ENCODE data around the gene TXNRD3. TPM values are rescaled to one million over a fixed set of nuclear protein-coding genes. Genes with fewer than 3 reads are reported as not detected.
"Not testable (repeated sequence)": the region's sequence is repeated elsewhere in the genome, so short reads cannot be mapped to it uniquely, and the experiment has no call there.

Gene TXNRD3
- total RNA-seq, 4 donors from 2014 or later = 7.8 to 14.7 (median 9.4) TPM

DNA sequence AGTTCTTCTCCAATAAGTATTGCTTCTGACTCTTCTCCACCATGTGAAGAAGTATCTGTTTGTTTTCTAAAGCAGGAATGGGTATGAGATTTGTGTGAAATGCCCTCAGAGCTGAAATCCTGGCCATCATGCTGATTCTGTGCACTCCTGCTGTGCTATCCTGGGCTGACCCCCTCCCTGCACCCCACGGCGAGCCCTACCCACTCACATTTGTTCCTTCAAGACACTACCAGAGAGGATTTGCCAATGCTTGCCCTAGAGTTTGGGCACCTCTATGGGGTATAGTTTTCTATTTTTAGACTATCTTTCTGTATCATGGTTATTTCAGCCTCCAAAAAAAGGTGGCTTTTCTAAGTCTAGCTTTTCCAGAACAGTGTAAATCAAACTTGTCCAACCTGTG is 18.5 kb downstream of the TXNRD3 start:
- WGBS, 2 donors = 77 to 90% methylated on average over 2 of the region's 2 CpGs
- Histone ChIP-seq H3K36me3 (peaks cover 0 to 59% (median 0%) of the 10 kb centered on the region in 3 donors), H3K9me3 (no peaks in the 10 kb centered on the region), H3K4me3 (no peak overlapping the region), H3K27me3 (no peaks in the 10 kb centered on the region), H3K27ac (no peak overlapping the region), H3K4me1 (no peaks in the 10 kb centered on the region)
- no peak for TF ChIP-seq POLR2A (IDR thresholded peaks at IDR 0.05)
- DNase-seq = no peak
- intact Hi-C loops (cut with DNase I) = no loop called here

DNA sequence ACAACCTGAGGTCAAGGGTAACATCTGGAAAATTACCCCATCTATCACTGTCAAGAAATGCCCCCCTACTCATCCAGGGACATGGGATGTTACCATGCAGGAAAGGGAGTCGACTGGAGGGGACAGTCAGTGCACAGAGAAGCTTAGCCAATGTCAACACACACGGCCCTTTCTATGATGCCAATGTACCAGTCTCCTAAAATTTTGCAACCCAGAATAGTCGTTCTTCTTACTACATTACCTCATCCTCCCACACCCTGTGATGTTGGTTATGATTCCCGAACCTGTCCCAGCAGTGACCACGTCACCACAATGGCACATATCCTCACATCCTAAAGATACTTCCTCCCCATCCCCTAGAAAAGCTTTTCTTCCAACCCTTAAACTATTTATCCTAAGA is 20.1 kb downstream of the TXNRD3 start:
- DNase-seq = no peak
- Histone ChIP-seq H3K4me1 (no peaks in the 10 kb centered on the region), H3K36me3 (peaks cover 0 to 63% (median 0%) of the 10 kb centered on the region in 3 donors), H3K27me3 (no peaks in the 10 kb centered on the region), H3K9me3 (no peaks in the 10 kb centered on the region), H3K27ac (no peak overlapping the region), H3K4me3 (no peak overlapping the region)
- intact Hi-C loops (cut with DNase I) = no loop called here
- no peak for TF ChIP-seq POLR2A (IDR thresholded peaks at IDR 0.05)
- TF ChIP-seq, protein P1, sequence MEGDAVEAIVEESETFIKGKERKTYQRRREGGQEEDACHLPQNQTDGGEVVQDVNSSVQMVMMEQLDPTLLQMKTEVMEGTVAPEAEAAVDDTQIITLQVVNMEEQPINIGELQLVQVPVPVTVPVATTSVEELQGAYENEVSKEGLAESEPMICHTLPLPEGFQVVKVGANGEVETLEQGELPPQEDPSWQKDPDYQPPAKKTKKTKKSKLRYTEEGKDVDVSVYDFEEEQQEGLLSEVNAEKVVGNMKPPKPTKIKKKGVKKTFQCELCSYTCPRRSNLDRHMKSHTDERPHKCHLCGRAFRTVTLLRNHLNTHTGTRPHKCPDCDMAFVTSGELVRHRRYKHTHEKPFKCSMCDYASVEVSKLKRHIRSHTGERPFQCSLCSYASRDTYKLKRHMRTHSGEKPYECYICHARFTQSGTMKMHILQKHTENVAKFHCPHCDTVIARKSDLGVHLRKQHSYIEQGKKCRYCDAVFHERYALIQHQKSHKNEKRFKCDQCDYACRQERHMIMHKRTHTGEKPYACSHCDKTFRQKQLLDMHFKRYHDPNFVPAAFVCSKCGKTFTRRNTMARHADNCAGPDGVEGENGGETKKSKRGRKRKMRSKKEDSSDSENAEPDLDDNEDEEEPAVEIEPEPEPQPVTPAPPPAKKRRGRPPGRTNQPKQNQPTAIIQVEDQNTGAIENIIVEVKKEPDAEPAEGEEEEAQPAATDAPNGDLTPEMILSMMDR (IDR thresholded peaks at IDR 0.05) = no peak
- 79 to 80% methylated on average over 4 to 5 of the region's 5 CpGs for WGBS, 2 donors

DNA sequence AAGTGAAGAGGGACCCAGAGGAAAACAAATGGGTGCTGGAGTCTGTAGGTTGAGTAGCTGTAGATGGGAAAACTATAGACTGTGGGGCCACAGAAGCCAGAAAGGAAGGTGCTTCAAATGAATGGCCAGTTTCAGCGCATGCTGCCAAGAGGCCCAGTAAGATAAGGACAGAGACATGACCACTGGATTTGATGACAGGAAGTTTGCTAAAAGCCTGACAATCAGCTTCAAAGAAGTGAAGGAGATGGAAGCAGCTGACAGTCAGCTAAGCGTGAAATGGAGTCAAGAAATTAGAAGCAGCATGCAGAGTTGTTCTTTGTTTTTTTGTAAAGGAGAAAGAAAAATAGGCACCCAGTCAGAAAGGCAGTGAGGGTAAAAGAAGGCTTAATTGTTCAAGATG is 24.9 kb downstream of the TXNRD3 start:
- no peaks in the 10 kb centered on the region for H3K4me1 ChIP-seq
- TF ChIP-seq, protein P1 (IDR thresholded peaks at IDR 0.05) = no peak
- no peak for TF ChIP-seq POLR2A (IDR thresholded peaks at IDR 0.05)
- no peaks in the 10 kb centered on the region for H3K27me3 ChIP-seq
- intact Hi-C loops (cut with DNase I) = no loop called here
- H3K27ac ChIP-seq = no peak overlapping the region
- H3K4me3 ChIP-seq = no peak overlapping the region
- 85 to 90% methylated on average over 2 of the region's 2 CpGs for WGBS, 2 donors
- no peak for DNase-seq
- H3K9me3 ChIP-seq = no peaks in the 10 kb centered on the region
- H3K36me3 ChIP-seq = peaks cover 0 to 69% (median 0%) of the 10 kb centered on the region in 3 donors

DNA sequence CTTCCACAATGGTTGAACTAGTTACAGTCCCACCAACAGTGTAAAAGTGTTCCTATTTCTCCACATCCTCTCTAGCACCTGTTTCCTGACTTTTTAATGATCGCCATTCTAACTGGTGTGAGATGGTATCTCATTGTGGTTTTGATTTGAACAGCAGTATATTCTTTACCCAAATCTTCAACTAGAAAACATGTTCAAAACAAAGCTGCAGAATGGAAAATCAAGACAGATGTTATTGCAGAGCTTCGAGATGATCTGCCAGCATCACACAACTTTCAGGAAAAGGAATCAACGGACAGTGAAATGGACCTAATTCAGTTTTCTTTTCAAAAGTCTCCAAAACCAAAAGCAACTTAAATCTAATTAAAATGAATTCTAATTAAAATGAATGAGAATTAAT is 29.2 kb downstream of the TXNRD3 start:
- intact Hi-C loops (cut with DNase I); H3K4me3 ChIP-seq; H3K4me1 ChIP-seq; H3K27ac ChIP-seq; H3K9me3 ChIP-seq; DNase-seq; H3K27me3 ChIP-seq: not testable (repeated sequence)
- WGBS, 2 donors = 65 to 84% methylated on average over 3 of the region's 3 CpGs
- peaks cover 0 to 50% (median 0%) of the 10 kb centered on the region in 3 donors for H3K36me3 ChIP-seq

DNA sequence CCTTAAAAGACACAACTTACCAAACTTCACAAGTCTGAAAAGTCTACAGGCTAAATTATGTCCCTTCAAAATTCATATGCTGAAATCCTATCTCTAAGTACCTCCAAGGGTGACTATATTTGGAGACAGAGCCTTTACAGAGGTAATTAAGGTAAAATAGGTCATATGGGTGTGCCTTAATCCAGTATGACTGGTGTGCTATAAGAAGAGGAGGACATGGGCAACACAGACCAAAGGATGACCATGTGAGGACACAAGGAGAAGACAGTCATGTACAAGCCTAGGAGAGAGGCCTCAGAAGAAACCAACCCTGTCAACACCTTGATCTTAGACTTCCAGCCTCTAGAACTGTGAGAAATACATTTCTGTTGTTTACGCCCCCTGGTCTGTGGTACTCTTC is 32.2 kb downstream of the TXNRD3 start:
- no peaks in the 10 kb centered on the region for H3K9me3 ChIP-seq
- H3K36me3 ChIP-seq = peaks cover 0 to 45% (median 0%) of the 10 kb centered on the region in 3 donors
- no peak overlapping the region for H3K27ac ChIP-seq
- 94% methylated on average over 1 of the region's 1 CpG for WGBS, 2 donors
- no peak for DNase-seq
- H3K4me1 ChIP-seq = no peaks in the 10 kb centered on the region
- no peak overlapping the region for H3K4me3 ChIP-seq
- no peaks in the 10 kb centered on the region for H3K27me3 ChIP-seq
- TF ChIP-seq, protein P1 (IDR thresholded peaks at IDR 0.05) = no peak
- no peak for TF ChIP-seq POLR2A (IDR thresholded peaks at IDR 0.05)
- intact Hi-C loops (cut with DNase I) = no loop called here

DNA sequence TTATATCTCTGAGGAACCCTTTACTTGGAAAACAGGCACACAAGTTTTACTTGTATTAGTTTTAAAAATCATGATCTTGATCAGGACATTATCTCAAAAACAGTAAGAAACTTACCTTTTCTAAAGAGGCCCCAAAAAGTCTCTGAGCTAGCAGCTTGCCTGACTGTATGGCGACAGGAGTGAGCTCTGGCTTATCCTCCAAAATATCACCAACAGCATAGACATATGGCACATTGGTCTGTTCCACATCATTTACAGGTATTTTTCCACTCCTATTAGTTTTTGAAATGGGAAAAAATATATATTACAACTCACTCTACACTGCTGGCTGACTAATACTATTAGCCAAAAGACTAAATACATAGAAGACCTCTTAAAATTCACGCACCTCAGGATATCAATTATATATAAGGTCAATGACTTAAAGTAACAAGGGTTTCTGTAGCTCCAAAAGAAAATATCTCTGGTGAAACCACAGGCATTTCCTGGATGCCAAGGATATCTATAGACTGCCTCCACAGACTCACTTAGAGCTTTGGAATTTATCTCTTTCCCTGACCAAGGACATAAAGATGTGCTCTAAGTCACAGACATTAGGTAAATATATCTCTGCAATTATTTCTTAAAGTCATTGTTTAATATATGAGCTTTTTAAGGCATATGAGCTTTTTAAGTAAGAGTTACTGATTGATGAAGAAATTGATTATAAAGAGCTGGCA is 33.1 kb downstream of the TXNRD3 start:
- no peak for DNase-seq
- Histone ChIP-seq H3K36me3 (peaks cover 0 to 48% (median 0%) of the 10 kb centered on the region in 3 donors), H3K4me1 (no peaks in the 10 kb centered on the region), H3K4me3 (no peak overlapping the region), H3K27me3 (no peaks in the 10 kb centered on the region), H3K9me3 (no peaks in the 10 kb centered on the region), H3K27ac (no peak overlapping the region)
- TF ChIP-seq, protein P1 (IDR thresholded peaks at IDR 0.05) = no peak
- TF ChIP-seq POLR2A (IDR thresholded peaks at IDR 0.05) = no peak
- intact Hi-C loops (cut with DNase I) = no loop called here
- 91 to 94% methylated on average over 2 of the region's 2 CpGs for WGBS, 2 donors
